ENCODE data around the gene TRIML1. TPM values are rescaled to one million over a fixed set of nuclear protein-coding genes. Genes with fewer than 3 reads are reported as not detected.
A peak's percentile ranks its signal among the peaks of the same experiment; 100 is the strongest.

Gene TRIML1
- total RNA-seq, 1 experiment from 2014 or later, result not detected

DNA sequence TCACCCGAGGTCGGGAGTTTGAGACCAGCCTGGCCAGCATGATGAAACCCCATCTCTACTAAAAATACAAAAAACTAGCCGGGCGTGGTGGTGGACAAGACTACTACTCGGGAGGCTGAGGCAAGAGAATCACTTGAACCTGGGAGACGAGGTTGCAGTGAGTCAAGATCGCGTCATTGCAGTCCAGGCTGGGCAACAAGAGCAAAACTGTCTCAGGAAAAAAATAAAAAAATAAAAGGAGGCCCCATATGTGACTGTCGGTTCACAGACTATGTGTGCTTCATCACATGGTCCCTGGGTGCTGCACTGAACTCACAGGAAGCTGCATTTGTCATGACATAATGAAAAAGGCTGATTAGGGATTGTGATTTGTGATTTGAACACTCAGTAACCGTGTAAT, 6.4 kb downstream of the TRIML1 start:
- Histone ChIP-seq H2BK5ac (ENCODE audit: insufficient read length, low read length) (no peak overlapping the region), H3K56ac (ENCODE audit: insufficient read length, low read depth, low read length) (no peak overlapping the region), H3K79me1 (ENCODE audit: insufficient read depth, low read depth, low read length, poor library complexity, severe bottlenecking) (no peaks in the 10 kb centered on the region), H3K23ac (ENCODE audit: insufficient read length, low read depth, low read length) (no peak overlapping the region), H2AK5ac (ENCODE audit: insufficient read length, low read length) (no peak overlapping the region), H3K4me2 (ENCODE audit: insufficient read depth, insufficient read length, low read length) (no peak overlapping the region), H3K18ac (ENCODE audit: insufficient read length, low read depth, low read length) (no peak overlapping the region), H3K9ac (ENCODE audit: extremely low read depth, insufficient read length, low read length) (no peak overlapping the region), H2BK12ac (ENCODE audit: insufficient read length, low read depth, low read length) (no peak overlapping the region), H3K9me3 (ENCODE audit: control insufficient read depth, low read depth, low read length) (no peaks in the 10 kb centered on the region), H2AFZ (ENCODE audit: low read length) (no peak overlapping the region), H4K5ac (ENCODE audit: insufficient read length, low read depth, low read length) (no peak overlapping the region), H3K4me1 (ENCODE audit: insufficient read depth, low read length) (no peaks in the 10 kb centered on the region; the same call in 1 of the 2 replicates), H3K27ac (ENCODE audit: insufficient read length, low read depth, low read length) (no peak overlapping the region), H2BK20ac (ENCODE audit: low read depth, low read length, poor library complexity, severe bottlenecking) (no peak overlapping the region), H3K27me3 (ENCODE audit: insufficient read depth, low read length) (no peaks in the 10 kb centered on the region), H3T11ph (ENCODE audit: low read length) (no peak overlapping the region), H2BK120ac (ENCODE audit: low read depth, low read length, poor library complexity, severe bottlenecking) (no peak overlapping the region), H3K14ac (ENCODE audit: insufficient read depth, low read length) (no peak overlapping the region), H4K8ac (replicated peaks; ENCODE audit: insufficient read length, low read depth, low read length) (no peak overlapping the region), H3K23me2 (ENCODE audit: insufficient read length, low read depth, low read length, poor library complexity, severe bottlenecking) (no peaks in the 10 kb centered on the region), H4K20me1 (ENCODE audit: control insufficient read depth, insufficient read depth, insufficient read length) (no peaks in the 10 kb centered on the region), H4K91ac (ENCODE audit: insufficient read length, low read depth, low read length) (no peak overlapping the region), H2BK15ac (ENCODE audit: low read depth, low read length) (no peak overlapping the region), H3K4ac (ENCODE audit: low read depth, low read length) (no peak overlapping the region), H3K79me2 (ENCODE audit: insufficient read depth, low read length) (no peaks in the 10 kb centered on the region)
- no peaks in the 10 kb centered on the region; the same call in 1 of the 2 replicates for H3K27me3 Mint-ChIP-seq (ENCODE audit: low read depth)
- peaks cover 6 to 7% of the 10 kb centered on the region in 2 experiments for H3K9me3 Mint-ChIP-seq
- H3K27ac Mint-ChIP-seq, result 0 out of 7 replicates have a peak overlapping the region, but pooled peaks of 1 of the 3 experiments have one; percentile 44
- H3K4me1 Mint-ChIP-seq, result peaks cover 4 to 11% of the 10 kb centered on the region in 2 experiments
- peaks cover 0 to 4% (median 2%) of the 10 kb centered on the region in 3 experiments; a peak in 4 of 7 replicates for H3K36me3 Mint-ChIP-seq (ENCODE audit: insufficient read depth in 1 of 3, low read depth in 3 of 3)
- H3K4me3 Mint-ChIP-seq, result no peak overlapping the region
- no CpG with 5 or more reads among the region's 10 CpGs for WGBS (ENCODE audit: extremely low coverage, insufficient read length, low lambda C conversion rate)
- TF ChIP-seq, protein P1, sequence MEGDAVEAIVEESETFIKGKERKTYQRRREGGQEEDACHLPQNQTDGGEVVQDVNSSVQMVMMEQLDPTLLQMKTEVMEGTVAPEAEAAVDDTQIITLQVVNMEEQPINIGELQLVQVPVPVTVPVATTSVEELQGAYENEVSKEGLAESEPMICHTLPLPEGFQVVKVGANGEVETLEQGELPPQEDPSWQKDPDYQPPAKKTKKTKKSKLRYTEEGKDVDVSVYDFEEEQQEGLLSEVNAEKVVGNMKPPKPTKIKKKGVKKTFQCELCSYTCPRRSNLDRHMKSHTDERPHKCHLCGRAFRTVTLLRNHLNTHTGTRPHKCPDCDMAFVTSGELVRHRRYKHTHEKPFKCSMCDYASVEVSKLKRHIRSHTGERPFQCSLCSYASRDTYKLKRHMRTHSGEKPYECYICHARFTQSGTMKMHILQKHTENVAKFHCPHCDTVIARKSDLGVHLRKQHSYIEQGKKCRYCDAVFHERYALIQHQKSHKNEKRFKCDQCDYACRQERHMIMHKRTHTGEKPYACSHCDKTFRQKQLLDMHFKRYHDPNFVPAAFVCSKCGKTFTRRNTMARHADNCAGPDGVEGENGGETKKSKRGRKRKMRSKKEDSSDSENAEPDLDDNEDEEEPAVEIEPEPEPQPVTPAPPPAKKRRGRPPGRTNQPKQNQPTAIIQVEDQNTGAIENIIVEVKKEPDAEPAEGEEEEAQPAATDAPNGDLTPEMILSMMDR (conservative IDR thresholded peaks at IDR 0.05), result no peak
- DNase-seq, result no peak
